ENCODE measurements around the gene SDK2.

DNA sequence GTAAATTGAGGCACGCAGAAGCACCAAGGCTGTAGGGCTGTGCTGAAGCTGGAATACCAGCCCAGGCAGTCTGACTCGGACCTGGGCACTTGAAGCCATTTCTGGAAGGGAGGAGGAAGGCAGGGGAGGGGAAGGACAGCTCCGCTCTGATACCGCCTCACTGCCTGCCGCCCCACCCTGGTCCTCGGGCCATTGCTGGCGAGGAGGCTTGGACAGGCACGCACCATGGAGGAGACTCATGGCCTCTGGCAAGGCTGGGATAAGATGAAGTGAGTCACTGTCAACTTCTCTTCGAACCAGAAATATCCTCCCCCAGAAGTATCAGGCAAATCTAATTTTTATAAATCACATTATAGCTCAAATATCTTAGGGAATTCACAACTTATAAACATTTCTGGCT, 81.3 kb downstream of the SDK2 start:
- TF ChIP-seq, protein P1, sequence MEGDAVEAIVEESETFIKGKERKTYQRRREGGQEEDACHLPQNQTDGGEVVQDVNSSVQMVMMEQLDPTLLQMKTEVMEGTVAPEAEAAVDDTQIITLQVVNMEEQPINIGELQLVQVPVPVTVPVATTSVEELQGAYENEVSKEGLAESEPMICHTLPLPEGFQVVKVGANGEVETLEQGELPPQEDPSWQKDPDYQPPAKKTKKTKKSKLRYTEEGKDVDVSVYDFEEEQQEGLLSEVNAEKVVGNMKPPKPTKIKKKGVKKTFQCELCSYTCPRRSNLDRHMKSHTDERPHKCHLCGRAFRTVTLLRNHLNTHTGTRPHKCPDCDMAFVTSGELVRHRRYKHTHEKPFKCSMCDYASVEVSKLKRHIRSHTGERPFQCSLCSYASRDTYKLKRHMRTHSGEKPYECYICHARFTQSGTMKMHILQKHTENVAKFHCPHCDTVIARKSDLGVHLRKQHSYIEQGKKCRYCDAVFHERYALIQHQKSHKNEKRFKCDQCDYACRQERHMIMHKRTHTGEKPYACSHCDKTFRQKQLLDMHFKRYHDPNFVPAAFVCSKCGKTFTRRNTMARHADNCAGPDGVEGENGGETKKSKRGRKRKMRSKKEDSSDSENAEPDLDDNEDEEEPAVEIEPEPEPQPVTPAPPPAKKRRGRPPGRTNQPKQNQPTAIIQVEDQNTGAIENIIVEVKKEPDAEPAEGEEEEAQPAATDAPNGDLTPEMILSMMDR (IDR thresholded peaks at IDR 0.05): no peak
- no peak for TF ChIP-seq POLR2A (IDR thresholded peaks at IDR 0.05)
- no peak for TF ChIP-seq POLR2AphosphoS5 (IDR thresholded peaks at IDR 0.05)
- no peak for TF ChIP-seq EP300 (IDR thresholded peaks at IDR 0.05)
